GM21737 (cell line): ENCODE measurements around the gene FDX1.
A peak's percentile ranks its signal among the peaks of the same experiment; 100 is the strongest.

Source experiments
- ATAC-seq: cut with Tn5 transposase; IDR thresholded peaks from one replicate; pipeline ENCODE4 v1.9.1; 2021; ENCODE audit warnings: mild to moderate bottlenecking, moderate library complexity; ENCODE audit not compliant: unreplicated experiment

The FDX1 gene

GRCh38 chr11:110431051-110431672 lies 1.4 kb downstream of the FDX1 start:
- ATAC-seq: no peak

DNA sequence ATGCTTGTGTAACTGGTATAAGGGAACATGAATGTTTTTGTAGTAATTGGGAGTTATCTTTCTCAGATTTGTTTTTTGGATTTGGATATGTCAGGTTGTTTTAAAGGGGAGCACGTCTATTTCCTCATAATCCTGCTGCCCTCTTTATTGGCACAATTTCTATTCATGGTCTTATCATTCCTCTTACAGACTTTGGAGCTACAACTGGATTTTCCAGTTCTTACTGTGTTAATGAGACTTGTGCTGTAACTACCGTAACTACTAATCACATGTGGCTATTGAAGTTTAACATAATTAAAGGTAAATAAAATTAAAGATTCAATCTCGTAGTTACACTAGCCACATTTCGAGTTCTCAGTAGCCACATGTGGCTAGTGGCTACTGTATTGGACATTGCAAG lies 1.9 kb downstream of the FDX1 start:
- no peak for ATAC-seq

DNA sequence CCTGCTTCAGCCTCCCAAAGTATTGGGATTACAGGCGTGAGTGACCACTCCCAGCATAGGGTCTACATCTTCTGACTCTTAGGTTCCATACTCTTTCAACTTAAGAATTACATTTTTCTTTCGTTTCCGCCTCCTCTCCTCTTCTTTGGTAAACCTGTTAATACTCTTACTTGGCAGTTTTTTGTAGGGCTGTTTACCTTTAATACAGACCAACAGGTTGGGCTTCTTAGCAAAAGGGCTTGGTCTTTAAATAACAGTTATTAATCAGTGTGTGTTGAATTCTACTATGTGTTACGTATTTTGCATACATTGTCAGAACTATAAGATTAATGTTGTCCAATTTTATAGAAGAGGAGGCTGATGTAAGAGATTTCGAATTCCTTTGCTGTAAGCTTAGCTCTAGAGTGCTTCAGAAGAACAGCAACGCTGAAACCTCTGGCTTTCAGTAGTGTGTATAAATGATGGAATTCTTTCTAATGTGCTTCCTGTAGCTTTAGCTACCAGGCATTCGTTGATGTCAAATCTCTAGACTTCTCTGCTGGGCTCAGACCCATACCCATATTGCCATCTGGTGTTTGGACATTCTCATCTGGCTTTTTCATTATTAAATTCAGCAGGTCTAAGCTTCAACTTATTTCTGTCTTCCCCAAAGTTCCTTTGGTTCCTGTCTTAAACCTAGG lies 3.1 kb downstream of the FDX1 start:
- ATAC-seq: no peak

GRCh38 chr11:110433393-110434333 lies 3.9 kb downstream of the FDX1 start:
- no peak for ATAC-seq

DNA sequence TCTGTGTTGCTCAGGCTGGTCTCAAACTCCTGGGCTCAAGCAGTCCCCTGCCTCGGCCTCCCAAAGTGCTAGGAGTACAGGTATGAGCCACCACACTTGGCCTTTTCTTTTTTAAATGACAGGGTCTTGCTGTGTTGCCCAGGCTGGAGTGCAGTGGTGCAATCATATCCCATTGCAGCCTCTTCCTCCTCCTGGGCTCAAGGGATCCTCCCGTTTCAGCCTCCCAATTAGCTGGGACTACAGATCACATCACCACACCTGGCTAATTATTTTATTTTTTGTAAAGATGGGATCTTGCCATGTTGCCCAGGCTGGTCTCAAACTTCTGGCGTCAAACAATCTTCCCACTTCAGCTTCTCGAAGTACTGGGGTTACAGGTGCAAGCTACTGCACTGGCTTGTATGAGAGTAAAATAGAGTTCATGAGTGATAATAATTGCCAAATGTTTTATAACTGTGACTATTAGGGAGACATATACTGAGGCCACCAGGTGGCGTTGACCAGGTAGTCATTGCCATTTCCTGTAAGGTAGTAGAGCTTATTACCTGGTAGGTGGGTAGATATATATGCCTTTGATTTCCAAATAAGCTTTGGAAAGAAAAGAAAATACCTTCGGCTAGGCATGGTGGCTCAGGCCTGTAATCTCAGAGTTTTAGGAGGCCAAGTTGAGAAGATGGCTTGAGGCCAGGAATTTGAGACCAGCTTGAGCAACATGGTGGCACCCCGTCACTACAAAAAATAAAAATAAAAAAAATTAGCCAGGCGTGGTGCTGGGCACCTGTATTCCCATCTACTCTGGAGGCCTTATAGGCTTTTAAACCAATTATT lies 5.4 kb downstream of the FDX1 start:
- ATAC-seq: no peak

GRCh38 chr11:110435780-110436717 lies 6.3 kb downstream of the FDX1 start:
- peak; percentile 39 for ATAC-seq

DNA sequence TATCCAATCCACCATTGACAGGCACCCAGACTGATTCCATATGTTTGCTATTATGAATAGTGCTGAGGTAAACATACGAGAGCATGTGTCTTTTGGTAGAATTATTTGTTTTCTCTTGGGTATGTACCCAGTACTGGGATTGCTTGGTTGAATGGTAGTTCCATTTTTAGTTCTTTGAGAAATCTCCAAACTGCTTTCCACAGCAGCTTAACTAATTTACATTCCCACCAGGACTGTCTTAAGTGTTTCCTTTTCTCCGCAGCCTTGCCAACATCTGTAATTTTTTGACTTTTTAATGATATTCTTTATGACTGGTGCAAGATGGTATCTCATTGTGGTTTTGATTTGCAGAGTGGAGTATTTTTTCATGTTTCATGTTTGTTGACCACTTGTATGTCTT lies 8.3 kb downstream of the FDX1 start:
- ATAC-seq: no peak

DNA sequence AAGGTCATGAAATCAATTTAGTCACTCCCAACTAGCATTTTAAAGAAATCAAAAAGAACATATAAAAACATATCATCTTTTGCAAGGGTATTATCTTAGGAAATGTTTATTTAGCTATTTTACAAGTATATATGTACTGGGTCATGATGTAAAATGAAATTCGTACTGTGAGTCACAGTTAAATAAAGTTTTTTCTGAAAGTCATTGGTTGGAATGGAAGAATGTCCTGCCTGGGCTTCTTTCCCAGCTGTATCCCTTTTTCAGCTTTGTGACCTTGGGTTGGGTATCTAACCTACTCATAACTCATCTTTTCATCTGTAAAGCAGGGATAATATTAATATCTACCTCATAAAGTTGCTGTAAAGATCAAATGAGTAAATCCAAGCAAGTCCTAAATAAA lies 15.7 kb downstream of the FDX1 start:
- ATAC-seq: no peak

DNA sequence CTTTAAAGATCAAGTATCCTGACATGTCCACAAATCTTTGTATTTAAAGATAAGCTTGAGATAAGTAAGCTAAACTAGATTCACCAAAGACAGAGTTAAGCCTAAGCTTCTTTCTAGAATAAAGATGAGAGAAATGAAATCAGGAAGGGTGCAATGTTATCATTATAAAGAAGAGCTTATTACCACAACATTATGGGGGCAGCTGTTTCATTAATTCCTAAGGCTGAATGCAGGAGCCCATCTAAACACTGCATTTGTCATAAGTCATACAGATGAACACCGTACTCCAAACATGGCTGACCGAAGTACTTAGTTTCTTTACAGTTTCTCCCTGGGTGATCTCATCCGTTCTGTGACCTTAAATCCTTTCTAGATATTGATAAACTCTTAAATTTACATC lies 16.3 kb downstream of the FDX1 start:
- no peak for ATAC-seq

DNA sequence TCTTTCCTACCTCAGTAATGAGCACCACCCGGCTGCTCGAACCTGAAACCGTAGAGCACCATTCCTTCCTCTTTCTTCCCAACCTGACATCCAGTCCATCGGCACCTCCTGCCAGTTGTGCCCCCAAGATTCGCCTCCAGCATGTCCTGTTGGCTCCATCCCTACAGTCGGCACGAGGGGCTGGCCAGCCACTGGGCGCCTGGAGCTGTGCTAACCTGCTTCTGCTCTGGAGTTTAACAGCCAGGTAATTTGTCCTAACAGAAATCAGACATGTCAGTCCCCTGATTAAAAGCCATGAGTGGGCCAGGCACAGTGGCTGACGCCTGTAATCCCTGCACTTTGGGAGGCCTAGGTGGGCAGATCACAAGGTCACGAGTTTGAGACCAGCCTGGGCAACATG lies 16.8 kb downstream of the FDX1 start:
- ATAC-seq: no peak

GRCh38 chr11:110447343-110447742 lies 17.6 kb downstream of the FDX1 start:
- ATAC-seq: no peak

DNA sequence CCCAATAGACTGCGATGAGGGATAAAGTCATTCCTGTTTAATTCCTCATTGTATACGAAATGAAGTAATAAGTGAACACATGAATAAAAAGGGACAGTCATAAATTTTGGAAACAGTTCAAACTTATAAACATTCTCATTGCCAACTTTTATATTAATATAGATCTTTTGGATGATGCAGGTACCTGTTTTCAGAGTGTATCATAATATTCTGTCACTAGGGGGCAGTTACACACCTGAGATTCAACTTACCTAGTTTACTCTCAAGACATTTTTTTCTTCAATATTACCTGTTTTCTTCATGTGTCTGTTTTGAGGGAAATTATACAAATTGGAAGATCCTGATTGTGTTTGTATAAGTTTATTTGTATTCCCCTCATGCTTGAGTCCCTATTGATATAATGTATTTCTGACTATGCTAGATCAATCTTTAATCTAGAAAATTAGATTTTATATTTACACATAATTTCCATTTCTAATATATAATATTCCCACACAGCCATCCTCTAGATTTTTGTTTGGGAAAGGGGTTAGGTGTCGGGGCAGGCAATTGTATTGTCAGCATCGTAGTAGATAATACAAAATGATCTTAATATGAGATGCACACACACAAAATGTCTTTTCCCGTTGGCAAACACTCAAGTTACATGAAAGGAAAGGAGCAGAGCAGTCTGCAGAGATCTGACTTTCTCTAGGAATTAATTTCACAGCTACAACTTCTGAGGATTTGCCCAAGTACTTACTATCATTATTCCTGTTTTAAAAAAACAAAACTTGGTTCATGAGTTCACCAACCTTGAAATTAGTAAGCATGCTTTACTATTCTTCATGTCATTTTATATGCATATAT lies 18.4 kb downstream of the FDX1 start:
- ATAC-seq: no peak

- no peak for ATAC-seq
Observed at GRCh38 chr11:110450246-110450645, 20.5 kb downstream of the FDX1 start.

DNA sequence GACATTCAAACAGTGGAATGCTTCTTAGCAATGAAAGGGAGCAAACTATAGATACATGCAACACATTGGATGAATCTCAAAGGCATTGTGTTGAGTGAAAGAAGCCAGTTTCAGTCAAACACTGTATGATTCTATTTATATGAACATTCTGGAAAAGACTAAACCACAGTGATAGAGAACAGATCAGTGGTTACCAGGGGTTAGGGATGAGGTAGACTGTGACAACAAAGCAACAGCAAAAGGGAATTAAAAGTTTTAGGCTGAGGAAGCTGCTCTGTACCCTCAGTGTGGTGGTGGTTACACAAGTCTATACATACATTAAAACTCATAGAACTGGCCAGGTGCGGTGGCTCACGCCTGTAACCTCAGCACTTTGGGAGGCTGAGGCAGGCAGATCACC lies 23.0 kb downstream of the FDX1 start:
- ATAC-seq: no peak

DNA sequence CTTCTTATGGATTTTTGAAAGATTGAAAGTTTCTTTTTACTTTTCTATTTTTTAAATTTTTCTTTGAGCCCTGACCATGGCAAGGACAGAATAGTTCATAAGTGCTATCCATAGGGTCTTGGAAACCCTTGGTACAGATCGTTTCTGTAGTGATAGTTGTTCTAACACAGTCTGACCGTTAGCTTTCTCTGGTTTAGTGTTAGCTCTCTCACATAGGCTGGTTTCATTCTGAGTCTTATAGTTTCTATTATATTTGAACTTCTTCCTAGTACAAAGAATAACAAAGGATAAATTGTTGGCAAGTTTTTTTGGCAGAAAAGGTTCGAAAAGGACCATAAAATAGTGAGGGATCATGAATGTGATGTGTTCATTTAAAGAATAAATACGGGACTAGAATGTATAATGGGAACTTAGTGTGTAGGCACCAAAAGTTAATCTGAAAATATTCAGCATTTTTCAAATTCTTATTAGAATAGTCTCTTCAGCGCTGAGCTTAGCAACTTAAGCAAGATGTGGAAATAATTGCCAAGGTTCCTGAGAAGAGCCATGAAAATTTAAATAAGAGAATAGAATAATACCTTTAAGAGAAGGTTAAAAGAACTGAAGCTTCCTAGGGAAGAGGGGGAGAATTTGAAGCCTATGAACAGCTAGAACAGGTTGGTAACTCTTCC lies 24.1 kb downstream of the FDX1 start:
- ATAC-seq: peak; percentile 69

DNA sequence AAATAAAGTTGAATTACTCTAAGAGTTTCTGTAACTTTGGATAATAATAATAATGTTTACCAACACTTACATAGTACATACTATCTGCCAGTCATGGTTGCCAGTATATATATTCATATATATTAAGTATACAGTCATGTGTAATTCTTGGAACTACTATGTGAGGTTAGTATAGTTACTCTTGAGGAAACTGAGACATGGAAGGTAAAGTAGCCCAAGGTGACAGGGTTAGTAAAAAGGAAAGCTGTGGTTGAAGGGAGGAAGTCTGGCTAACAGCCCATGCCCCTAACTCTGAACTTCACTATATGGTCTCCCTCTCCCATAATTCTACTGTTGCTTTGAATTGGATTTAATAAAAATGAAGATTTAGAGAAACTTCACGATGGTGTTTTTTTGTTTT lies 24.9 kb downstream of the FDX1 start:
- no peak for ATAC-seq

DNA sequence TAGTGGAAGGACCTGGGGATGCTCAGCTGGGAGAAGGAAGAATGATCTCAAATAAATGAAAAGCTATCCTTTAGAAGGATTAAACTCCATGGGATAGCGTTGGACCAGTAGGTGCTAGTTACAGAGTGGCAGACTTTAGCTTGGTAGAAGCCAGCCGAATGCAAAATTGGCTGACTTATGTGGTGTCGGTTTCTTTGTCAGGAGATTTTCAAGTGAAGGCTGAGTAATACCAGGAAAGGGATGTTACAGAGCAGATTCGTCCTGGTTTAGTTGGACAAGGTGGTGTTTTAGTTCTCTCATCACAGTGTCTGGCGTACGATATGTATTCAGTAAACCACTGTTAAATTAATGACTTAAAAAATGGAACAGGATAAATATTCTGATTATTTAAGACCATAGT lies 26.0 kb downstream of the FDX1 start:
- no peak for ATAC-seq

DNA sequence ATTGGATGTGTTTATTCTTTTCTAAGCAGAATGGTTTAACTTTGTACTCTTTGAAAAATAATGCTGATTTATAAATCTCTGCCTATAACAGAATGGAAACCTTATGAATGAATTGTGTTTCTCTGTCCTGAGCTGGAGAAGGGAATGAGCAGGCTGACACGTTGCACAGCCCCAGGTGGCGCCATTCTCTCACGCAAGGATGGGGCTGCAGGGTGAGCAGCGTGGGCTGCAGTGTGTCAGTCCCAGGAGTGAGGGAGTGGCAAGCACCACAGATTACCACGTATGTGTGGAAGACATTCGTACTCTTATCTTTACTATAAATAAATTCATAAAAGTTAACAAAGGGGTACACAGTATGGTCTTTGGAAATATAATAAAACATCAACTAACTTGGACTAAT lies 33.4 kb downstream of the FDX1 start:
- ATAC-seq: no peak
